GM18499 (cell line): Measurements from ENCODE around the gene RNF215.
"Not testable (repeated sequence)": the region's sequence is repeated elsewhere in the genome, so short reads cannot be mapped to it uniquely, and the experiment has no call there.

ENCODE experiments used
- ATAC-seq: cut with Tn5 transposase; IDR thresholded peaks from one replicate; pipeline ENCODE4 v1.9.1; 2021; ENCODE audit warnings: moderate number of reproducible peaks; ENCODE audit not compliant: insufficient read depth, unreplicated experiment

The RNF215 gene

GRCh38 chr22:30421695-30422480 lies 34.7 kb upstream of the RNF215 start:
- no peak for ATAC-seq

DNA sequence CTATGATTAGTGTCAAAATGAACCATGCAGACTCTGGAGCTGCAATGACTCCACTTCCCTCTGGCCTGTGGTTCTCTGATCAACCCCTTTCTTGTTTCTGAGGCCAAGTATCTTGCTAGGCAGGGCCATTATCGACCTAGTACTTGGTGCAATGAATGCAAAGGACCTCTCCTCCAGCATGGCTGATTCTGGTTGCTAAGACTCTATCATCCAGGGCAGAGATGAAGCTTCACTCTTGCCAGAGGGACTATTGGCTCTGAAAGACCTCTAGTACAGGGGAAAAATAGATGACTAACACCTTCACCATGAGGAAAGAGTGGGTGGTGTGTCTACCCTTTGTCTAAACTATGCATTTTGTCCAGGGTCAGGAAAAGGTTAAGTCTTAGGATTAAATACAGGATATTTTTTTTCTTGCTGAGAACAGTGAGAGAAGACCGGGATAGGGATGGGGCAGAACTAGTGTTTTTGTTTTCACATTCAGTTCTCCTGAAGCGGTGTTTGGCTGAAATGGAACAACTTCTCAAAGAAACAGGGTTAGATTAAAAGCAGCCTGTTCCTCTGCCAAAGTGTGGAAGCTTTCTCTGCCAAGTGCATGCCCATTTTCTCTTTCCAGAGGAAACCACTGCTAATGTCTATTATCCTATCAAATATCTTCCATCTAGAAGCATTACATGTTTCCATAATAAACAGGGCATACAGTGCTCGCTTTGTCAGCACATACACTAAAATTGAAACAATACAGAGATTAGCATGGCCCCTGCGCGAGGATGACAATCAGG lies 33.3 kb upstream of the RNF215 start:
- no peak for ATAC-seq

- no peak for ATAC-seq
Observed at GRCh38 chr22:30416837-30417236, 29.6 kb upstream of the RNF215 start.

DNA sequence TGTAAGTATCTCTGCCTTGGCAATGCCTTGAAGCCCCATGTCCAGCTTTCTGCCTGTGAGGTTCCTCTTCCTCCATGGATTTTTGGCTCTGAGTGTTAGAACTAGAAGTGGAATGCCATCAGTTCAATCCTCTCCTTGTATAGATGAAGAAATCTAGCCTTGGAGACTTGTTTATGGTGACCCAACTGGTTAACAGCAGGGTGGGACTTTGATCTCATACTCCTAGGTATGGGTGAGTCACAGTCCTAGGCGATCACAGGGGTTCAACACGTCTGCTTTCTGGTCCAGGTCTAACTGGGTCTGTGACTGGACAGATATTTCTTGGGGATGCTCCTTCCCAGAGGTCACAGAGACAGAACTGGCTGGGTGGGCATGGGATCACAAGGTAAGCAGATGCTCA lies 29.2 kb upstream of the RNF215 start:
- no peak for ATAC-seq

- no peak for ATAC-seq
Observed at GRCh38 chr22:30414525-30415047, 27.4 kb upstream of the RNF215 start.

GRCh38 chr22:30413745-30414524 lies 26.7 kb upstream of the RNF215 start:
- no peak for ATAC-seq

DNA sequence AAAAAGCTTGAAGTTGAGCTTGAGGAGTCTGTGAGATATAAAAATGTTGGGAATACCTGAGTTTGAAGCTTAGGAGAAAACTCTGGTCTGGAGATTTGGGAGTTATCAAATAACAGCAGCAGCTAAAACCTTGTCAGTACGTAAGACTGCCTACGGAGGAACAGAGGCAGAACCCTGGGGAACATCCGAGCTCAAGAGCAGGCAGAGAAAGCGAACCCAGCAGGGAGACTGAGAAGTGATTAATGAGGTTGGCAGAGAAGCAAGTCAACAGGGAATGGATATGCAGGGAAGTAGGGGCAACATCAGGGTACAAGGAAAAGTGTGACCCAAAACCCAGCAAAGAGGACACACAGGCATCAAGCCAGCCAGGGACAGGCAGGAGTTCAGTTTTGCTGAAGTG lies 25.8 kb upstream of the RNF215 start:
- ATAC-seq: no peak

- ATAC-seq: no peak
Observed at GRCh38 chr22:30411780-30412179, 24.6 kb upstream of the RNF215 start.

- ATAC-seq: no peak
Observed at GRCh38 chr22:30408388-30409102, 21.3 kb upstream of the RNF215 start.

DNA sequence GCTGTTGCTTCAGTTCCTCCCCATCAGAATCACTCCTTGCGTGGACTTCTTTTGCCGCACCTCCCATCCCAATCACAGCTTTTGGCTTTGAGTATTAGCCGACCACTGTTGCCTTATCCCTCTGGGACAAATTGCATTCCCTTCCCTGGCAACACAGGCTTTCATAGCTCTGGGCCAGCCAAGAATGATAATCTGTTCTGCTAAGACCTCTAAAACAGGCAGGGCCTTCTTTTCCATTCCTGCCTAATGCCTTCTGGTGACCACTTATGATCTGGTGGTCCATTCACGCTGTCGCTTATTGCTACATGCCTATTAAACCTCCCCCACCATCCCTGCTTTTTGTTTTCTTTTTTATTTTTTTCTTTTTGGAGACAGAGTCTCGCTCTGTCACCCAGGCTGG lies 19.2 kb upstream of the RNF215 start:
- no peak for ATAC-seq

DNA sequence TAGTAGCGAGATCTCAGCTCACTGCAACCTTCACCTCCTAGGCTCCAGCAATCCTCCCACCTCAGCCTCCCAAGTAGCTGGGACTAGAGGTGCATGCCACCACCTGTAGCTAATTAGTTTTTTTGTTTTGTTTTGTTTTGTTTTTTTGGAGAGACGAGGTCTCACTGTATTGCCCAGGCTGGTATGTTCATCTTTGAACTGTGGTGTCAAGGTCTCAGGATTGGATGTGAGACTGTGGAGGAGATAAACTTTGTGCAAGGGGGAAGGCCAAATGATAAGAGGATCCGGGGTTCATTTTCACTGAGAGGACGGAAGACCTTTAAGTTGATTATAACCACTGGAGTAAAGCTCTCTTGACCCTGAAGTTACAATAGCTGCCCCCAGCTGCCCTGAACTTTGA lies 18.5 kb upstream of the RNF215 start:
- ATAC-seq: no peak

GRCh38 chr22:30404307-30404706 lies 17.1 kb upstream of the RNF215 start:
- ATAC-seq: no peak

DNA sequence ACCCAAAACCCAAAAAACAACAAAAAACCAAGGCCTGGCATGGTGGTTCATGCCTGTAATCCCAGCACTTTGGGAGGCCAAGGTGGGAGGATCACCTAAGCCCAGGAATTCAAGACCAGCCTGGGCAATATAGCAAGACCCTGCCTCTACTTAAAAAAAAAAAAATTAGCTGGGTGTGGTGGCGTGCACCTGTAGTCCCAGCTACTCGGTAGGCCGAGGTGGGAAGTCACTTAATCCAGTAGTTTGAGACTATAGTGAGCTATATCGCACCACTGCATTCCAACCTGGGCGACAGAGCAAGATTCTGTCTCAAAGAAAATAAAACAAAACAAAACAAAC lies 15.5 kb upstream of the RNF215 start:
- not testable (repeated sequence) for ATAC-seq

- no peak for ATAC-seq
Observed at GRCh38 chr22:30402028-30402765, 15.0 kb upstream of the RNF215 start.

GRCh38 chr22:30401024-30401423 lies 13.8 kb upstream of the RNF215 start:
- ATAC-seq: not testable (repeated sequence)

DNA sequence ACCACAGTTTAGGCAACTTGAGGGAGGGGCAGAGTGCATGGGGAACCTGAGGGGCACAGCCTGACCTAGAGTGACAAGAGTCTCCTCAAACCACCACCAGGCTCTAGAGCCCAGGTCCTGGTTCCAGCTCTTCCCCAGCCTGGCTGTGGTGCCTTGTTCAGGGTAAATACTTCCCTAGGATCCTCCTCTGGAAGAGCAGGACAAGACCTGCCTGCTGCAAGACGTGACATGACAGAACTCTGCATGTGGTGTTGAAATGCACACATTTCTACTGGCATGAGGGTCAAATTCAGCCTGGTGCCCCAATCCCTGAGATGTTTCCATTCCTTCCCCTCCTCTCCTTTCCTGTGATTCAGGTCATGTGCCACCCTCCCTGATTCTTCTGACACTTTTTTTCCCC lies 12.9 kb upstream of the RNF215 start:
- no peak for ATAC-seq

DNA sequence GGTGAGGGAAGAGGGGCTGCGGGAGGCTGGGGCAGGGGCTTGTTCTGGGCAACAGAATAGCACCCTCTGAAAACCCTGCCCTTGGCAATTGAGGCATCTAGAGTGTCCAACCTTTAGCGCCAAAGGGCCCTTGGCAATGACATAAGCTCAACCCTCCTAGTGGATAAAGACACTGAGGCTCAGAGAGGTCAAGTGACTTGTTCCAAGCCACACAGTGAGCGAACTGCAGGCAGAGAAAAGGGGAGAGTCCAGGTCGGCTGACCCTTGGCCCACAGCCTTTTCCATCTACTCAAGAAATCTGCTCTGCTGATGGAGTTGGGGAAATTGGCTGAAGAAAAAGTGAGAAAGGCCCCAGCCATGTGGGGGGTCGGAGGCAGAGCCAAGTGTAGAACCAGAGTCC lies 12.5 kb upstream of the RNF215 start:
- ATAC-seq: no peak

DNA sequence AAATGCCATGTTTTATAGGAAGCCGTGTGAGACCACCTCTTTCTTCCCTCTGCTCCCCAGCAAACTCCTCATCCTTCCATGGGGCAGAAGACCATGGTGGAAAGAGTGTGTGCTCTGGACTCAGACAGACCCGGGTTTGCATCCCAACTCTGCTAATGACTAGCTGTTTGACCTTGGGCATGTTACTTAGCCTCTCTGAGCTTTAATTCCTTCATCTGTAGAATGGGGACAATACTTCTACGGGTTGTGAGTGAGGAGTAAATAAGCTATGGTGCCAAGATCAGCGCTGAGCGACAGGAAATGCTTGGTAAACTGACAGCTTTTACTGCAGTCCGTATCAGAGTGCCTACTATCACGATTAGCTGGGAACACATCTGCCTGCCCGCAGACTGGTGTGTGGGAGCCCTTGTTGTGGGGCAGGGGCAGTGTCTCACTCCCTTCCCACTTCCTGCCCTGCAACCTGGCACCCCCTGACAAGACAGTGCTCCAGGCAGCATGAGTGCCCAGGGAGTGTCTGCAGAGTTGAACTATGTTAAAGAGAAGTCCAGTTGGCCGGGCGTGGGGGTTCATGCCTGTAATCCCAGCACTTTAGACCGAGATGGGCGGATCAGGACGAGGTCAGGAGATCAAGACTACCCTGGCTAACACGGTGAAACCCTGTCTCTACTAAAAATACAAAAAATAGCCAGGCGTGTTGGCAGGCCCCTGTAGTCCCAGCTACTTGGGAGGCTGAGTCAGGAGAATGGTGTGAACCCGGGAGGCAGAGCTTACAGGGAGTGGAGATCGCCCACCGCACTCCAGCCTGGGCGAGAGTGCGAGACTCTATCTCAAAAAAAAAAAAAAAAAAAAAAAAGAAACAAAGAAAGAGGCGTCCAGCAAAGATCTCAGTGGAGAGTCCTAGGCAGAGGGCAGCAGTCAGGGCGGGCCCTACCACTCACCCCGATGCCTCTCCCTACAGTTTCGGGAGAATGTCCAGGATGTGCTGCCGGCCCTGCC lies 11.8 kb upstream of the RNF215 start:
- ATAC-seq: no peak
